ENCODE results near the gene ANGPTL8.

Gene ANGPTL8

DNA sequence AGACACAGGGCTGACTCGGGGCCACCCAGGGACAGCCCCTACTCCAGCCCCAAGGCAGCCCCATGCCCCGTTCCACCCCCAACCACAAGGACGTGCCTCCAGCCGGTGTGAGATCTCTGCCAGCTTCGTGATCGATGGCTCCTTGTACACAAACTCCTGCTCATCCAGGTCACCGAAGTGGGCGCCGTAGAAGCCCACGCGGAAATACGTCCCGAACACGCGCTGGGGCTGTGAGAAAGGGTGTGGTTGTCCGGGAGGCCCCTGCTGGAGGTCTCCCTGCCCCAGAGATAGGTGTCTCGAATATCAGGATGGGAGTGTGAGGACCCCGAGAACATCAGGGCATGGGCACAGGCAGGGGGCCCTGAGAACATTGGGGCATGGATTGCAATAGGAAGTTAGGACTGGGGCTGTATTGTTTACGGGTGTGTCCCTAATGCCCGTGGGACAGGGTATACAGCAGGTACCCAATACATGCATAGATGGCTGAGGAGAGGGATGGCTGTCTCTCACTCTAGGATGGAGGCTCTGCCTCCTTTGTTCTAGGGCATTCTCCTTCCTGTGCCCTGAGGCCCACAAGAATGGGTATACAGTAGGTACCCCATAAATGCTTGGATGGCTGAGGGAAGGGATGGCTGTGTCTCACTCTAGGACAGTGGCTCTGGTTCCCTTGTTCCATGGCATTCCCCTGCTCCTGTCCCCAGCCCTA, 36.8 kb upstream of the ANGPTL8 start:
- H3K4me3 ChIP-seq: no peak overlapping the region
- H3K27ac ChIP-seq: peak overlapping the region in 13 of 21 experiments; percentile 10 to 82 (median 71)

DNA sequence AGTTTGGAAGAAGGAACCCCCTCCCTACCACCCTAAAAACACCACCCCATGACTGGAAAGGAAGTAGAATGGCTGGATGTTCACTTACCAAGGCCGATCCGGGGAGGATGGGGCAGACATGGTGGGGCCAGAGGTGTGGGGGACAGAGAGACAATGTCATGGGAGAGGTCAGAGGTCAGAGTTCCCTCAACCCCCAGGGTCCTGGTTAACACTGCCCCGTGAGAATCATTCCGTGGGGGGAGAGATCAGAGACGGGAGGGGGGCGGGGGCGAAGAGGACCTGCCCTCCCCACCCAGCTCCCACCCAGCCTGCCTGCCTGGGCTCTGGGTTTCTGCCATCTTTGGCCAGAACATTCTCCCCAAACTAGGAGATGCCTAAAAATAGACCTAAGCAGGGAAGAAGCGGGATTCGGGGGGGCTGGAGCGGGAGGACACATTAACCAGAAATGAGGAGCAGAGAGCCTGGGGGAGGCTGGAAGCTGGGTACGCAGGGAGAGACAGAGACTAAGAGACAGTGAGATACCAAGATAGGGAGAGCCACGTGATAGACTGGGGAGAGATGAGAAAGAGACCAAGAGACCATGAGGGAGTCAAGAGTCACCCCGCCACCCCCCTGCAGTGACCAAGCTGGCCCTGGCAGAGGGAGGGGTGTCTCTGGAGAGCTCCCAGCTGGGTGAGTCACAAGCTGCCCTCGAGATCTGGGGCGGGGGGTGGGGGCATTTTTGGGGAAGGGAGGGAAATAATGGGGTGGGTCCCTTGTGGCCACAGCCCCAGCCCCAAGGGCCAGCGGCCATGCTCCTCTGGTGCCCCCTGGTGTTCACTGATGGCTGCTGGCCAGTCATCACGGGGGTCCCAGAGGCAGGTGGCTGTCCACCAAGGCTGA, 36.0 kb upstream of the ANGPTL8 start:
- H3K27ac ChIP-seq: peak overlapping the region in 15 of 21 experiments; percentile 7 to 82 (median 69)

GRCh38 chr19:11204076-11204602, 35.3 kb upstream of the ANGPTL8 start:
- H3K27ac ChIP-seq: peak overlapping the region in 11 of 21 experiments; percentile 14 to 82 (median 69)
- H3K4me3 ChIP-seq: no peak overlapping the region

More for the DNA sequence above, 36.0 kb upstream of the ANGPTL8 start:
- H3K4me3 ChIP-seq: peak overlapping the region in 1 of 7 experiments; percentile 2

- Histone ChIP-seq H3K4me3 (no peak overlapping the region), H3K27ac (peak overlapping the region in 4 of 21 experiments; percentile 2 to 50 (median 15))
Observed at GRCh38 chr19:11204943-11205349, 34.5 kb upstream of the ANGPTL8 start.

GRCh38 chr19:11205939-11206570, 33.4 kb upstream of the ANGPTL8 start:
- H3K4me3 ChIP-seq: no peak overlapping the region
- no peak overlapping the region for H3K27ac ChIP-seq

- H3K4me3 ChIP-seq: no peak overlapping the region
- peak overlapping the region in 2 of 21 experiments; percentile 2 to 38 for H3K27ac ChIP-seq
Observed at GRCh38 chr19:11208561-11209471, 30.6 kb upstream of the ANGPTL8 start.

- H3K27ac ChIP-seq: no peak overlapping the region
- no peak overlapping the region for H3K4me3 ChIP-seq
Observed at GRCh38 chr19:11209839-11210655, 29.4 kb upstream of the ANGPTL8 start.

DNA sequence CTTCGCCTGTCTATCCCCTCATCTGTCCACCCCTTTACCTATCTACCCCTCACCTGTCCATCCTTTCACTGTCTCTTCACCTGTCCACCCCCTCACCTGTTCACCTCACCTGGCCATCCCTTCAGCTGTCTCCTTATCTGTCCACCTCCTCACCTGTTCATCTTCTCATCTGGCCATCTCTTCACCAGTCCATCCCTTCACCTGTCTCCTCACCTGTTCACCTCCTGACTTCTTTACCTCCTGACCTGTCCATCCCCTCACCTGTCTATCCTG, 28.8 kb upstream of the ANGPTL8 start:
- Histone ChIP-seq H3K4me3 (no peak overlapping the region), H3K27ac (no peak overlapping the region)

DNA sequence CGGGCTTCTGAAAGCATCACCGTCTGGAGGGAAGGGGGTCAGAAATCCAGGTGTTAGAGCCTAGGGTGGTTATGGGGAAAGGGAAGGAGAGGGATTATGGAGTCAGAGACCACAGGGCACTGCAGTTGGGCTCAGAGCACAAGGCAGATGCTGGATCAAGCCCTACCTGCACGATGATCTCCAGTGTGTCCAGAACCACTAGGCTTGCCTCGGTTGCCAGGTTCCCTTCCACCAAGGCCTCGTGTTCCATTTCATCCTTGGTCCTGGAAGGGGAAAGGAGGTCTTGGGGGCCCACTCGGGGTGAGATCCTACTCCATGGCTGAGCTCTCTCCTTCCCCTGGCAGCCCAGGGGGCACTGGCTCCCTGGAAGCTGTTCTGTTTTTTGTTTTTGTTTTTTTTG, 25.0 kb upstream of the ANGPTL8 start:
- Histone ChIP-seq H3K4me3 (no peak overlapping the region), H3K27ac (no peak overlapping the region)

- H3K27ac ChIP-seq: no peak overlapping the region
- H3K4me3 ChIP-seq: no peak overlapping the region
Observed at GRCh38 chr19:11221082-11221598, 18.3 kb upstream of the ANGPTL8 start.

DNA sequence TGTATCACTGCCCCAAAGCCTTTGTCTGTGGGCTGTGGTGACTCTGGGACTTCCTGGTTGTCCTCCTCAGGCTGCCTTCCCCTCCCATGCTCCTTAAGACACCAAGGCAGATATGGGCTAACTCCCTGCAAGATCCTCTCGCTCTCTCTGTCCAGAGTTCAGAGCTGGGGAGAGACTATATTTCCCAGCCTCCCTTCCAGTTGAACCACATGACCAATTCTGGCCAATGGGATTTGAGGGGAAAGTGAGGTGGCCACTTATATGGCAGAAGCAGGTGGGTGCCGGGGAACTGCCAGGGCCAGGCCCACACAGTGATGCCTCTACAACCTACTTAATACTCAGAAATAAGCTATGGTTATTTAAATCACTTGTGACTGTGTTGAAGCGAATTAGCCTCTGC, 16.2 kb upstream of the ANGPTL8 start:
- Histone ChIP-seq H3K4me3 (no peak overlapping the region), H3K27ac (no peak overlapping the region)

- H3K4me3 ChIP-seq: no peak overlapping the region
- no peak overlapping the region for H3K27ac ChIP-seq
Observed at GRCh38 chr19:11224429-11224828, 15.0 kb upstream of the ANGPTL8 start.

- no peak overlapping the region for H3K4me3 ChIP-seq
- no peak overlapping the region for H3K27ac ChIP-seq
Observed at GRCh38 chr19:11225172-11225571, 14.2 kb upstream of the ANGPTL8 start.

GRCh38 chr19:11225815-11226214, 13.6 kb upstream of the ANGPTL8 start:
- Histone ChIP-seq H3K27ac (no peak overlapping the region), H3K4me3 (no peak overlapping the region)

DNA sequence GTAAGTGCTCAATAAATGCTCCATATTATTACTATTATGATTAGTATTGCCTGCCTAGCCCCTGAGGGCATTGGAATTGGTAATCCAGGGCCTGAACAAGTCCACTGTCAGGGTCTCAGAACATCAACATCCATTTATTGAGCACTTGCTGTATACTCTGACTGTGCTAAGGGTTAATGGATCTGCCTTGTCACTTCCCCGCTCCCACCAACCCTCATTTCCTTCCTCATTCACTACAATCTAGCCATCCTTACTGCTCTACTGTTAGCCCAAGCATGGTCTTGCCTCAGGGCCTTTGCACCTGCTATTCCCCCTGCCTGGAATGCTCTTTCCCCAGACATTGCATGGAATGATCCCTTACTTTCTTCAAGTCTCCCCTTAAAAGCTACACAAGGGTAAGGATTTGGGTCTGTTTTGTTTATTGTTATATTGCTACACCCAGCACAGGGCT, 12.7 kb upstream of the ANGPTL8 start:
- no peak overlapping the region for H3K27ac ChIP-seq
- H3K4me3 ChIP-seq: no peak overlapping the region

DNA sequence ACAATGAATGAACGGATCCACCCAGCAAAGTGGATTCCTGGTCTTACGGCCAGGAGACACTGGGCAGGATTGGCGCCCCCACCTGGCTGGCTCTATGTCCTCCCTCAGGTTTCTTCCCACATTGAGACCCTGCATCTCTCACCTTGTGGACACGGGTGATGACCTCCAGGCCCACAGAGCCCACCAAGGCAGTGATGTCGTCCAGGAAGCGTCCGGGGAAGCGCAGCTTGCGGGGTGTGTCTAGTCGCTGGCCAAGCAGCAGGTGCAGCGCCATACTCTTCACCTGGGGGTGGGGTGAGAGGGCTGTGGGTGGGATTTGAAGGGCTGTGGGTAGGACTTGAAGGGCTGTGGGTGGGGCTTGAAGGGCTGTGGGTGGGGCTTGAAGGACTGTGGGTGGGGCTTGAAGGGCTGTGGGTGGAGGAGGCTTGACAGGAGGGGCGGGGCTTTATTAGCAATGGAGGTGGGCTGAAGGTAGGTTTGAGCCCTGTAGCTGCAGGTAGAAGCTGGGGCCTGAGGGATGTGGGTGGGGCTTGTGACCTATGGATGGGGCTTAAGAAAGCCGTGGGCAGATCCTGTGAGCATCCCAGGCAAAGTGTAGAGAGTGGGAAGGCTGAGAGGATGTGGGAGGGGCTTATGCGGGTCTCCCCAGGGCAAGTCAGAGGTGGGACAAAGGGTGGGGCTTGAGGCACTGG, 12.1 kb upstream of the ANGPTL8 start:
- no peak overlapping the region for H3K4me3 ChIP-seq
- H3K27ac ChIP-seq: no peak overlapping the region

DNA sequence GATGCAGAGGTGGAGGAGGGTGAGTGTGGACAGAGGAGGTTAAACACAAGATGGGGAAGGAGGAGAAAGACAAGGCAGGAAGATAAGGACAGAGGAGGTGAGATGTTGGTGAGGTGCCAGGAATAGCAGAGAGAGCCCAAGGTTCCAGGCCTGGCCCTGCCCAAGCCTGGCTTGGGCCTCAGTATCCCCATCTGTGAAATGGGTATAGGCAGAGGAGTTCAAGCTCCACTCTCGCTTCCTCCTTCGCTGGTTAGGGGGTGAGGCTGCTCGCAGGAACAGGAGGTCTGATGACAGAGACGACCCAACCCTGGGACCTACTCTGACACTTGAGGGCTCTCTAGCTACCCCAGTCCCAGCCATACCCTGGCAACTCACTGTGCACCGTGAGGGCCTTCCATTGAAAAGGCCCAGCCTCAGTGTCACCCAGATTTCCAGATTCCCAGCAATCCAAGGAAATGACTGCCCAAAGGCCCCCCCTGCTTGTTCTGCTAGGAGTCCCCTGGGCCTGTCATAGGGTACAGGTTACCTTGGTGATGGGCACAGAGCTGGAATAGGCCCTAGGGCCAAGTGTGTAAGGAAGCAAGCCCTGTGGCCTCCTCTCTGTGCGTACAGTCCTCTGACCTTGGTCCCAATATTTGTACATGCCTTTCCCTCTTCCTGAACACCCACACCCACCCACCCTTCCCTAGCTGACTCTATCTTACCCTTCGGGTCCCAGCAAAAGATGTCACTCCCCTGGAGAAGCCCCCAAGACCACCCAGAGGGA, 8.6 kb upstream of the ANGPTL8 start:
- Histone ChIP-seq H3K4me3 (no peak overlapping the region), H3K27ac (no peak overlapping the region)
